C4-2B (cell line): ENCODE data around the gene ZNF519.

Experiments
- ZFX ChIP-seq: fragments of 450-650 bp; IDR thresholded peaks from 2 replicates; pipeline ENCODE4 v1.6.1; 2017
- TF ChIP-seq, protein P1 (sequence below): fragments of 450-650 bp; conservative IDR thresholded peaks from 2 replicates; pipeline ENCODE4 v1.5.1; 2017; ENCODE audit warnings: mild to moderate bottlenecking

DNA sequence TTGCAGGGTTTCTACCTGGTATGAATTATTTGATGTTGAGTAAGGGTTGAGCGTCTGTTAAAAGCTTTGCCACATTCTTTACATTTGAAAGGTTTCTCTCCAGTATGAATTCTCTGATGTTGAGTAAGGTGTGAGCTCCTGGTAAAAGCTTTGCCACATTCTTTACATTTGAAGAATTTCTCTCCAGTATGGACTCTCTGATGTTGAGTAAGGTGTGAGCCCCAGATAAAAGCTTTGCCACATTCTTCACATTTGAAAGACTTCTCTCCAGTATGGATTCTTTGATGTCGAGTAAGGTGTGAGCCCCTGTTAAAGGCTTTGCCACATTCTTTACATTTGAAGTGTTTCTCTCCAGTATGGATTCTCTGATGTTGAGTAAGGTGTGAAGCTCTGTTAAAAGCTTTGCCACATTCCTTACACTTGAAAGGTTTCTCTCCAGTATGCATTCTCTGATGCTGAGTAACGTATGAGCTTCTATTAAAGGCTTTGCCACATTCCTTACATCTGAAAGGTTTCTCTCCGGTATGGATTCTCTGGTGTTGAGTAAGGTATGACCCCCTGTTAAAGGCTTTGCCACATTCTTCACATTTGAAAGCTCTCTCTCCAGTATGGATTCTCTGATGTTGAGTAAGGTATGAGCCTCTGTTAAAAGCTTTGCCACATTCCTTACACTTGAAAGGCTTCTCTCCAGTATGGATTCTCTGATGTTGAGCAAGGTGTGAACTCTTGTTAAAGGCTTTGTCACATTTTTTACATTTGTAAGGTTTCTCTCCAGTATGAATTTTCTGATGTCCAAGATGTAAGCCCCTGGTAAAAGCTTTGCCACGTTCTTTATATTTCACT lies 27.1 kb downstream of the ZNF519 start:
- TF ChIP-seq, protein P1, sequence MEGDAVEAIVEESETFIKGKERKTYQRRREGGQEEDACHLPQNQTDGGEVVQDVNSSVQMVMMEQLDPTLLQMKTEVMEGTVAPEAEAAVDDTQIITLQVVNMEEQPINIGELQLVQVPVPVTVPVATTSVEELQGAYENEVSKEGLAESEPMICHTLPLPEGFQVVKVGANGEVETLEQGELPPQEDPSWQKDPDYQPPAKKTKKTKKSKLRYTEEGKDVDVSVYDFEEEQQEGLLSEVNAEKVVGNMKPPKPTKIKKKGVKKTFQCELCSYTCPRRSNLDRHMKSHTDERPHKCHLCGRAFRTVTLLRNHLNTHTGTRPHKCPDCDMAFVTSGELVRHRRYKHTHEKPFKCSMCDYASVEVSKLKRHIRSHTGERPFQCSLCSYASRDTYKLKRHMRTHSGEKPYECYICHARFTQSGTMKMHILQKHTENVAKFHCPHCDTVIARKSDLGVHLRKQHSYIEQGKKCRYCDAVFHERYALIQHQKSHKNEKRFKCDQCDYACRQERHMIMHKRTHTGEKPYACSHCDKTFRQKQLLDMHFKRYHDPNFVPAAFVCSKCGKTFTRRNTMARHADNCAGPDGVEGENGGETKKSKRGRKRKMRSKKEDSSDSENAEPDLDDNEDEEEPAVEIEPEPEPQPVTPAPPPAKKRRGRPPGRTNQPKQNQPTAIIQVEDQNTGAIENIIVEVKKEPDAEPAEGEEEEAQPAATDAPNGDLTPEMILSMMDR = no peak
- TF ChIP-seq ZFX = no peak
